GM12878 (cell line): ENCODE data around the gene NFATC1. TPM values are rescaled to one million over a fixed set of nuclear protein-coding genes. Genes with fewer than 3 reads are reported as not detected.

Experiments
- ATAC-seq: fragments of 200-7000 bp; cut with Tn5 transposase; 3 replicates; pipeline ENCODE4 v1.9.1; 2020; ENCODE audit warnings: mild to moderate bottlenecking, moderate library complexity
- BruUV-seq: library from RNA; stranded (reverse); fragments of 400-500 nt; replicated peaks from 2 replicates; lab custom pipeline; 2021; lab: Mats Ljungman, UMichigan
- CTCF ChIA-PET: fragments of 300-600 bp; sonication (Branson Sonifier 250); formaldehyde crosslinking; extraction: SDS; loops from one replicate; lab custom pipeline; 2021; ENCODE audit warnings: inconsistent platforms; lab: Yijun Ruan, JAX
- POLR2A ChIA-PET: fragments of 350-600 bp; formaldehyde crosslinking; extraction: SDS; loops from one replicate; lab custom pipeline; 2021; ENCODE audit warnings: inconsistent platforms; lab: Charles Lee
- RAD21 ChIA-PET: fragments of 300-600 bp; sonication (Branson Sonifier 250); formaldehyde crosslinking; loops from one replicate; lab custom pipeline; 2023; ENCODE audit warnings: antibody characterized with exemption; ENCODE audit not compliant: unreplicated experiment; lab: Charles Lee
- SMC1A ChIA-PET: fragments of 300-600 bp; sonication (Branson Sonifier 250); formaldehyde crosslinking; loops from one replicate; lab custom pipeline; 2023; ENCODE audit not compliant: unreplicated experiment, uncharacterized antibody; lab: Charles Lee
- DNase-seq: peaks from one replicate; pipeline ENCODE4 v3.0.0-alpha.2; 2011; ENCODE audit warnings: low read depth, low spot score
- FAIRE-seq: peaks from 3 replicates; lab custom pipeline; 2011; peaks lifted over from hg19 to GRCh38; lab: Jason Lieb, UNC
- H2AFZ ChIP-seq: 2 replicates; pipeline ENCODE4 v1.6.0; 2011; ENCODE audit warnings: low read depth, low read length, control low read depth; ENCODE audit not compliant: control insufficient read depth
- H3K27ac ChIP-seq: 2 replicates; pipeline ENCODE4 v1.5.1; 2011; ENCODE audit warnings: control low read depth; ENCODE audit not compliant: control insufficient read depth, insufficient read depth
- H3K27me3 ChIP-seq, 2 experiments: replicated peaks in 1 of 2; 2 replicates each; pipeline versions ENCODE4 v1.6.0 to v1.6.1; 2011; ENCODE audit warnings: low read length in 1 of 2; ENCODE audit not compliant: control insufficient read depth in 2 of 2, insufficient read depth in 2 of 2
- H3K36me3 ChIP-seq, 2 experiments: 2 replicates each; pipeline ENCODE4 v1.5.1; 2011; ENCODE audit warnings: low read length in 1 of 2; ENCODE audit not compliant: control insufficient read depth in 2 of 2, insufficient read depth in 2 of 2
- H3K4me1 ChIP-seq: 2 replicates; pipeline ENCODE4 v1.6.1; 2011; ENCODE audit warnings: mild to moderate bottlenecking, low read length, moderate library complexity, mixed read lengths; ENCODE audit not compliant: control insufficient read depth, insufficient read depth
- H3K4me2 ChIP-seq: 2 replicates; pipeline ENCODE4 v1.6.0; 2011; ENCODE audit warnings: control low read depth; ENCODE audit not compliant: control insufficient read depth, insufficient read depth
- H3K4me3 ChIP-seq: fragments of 200-600 bp; sonication (generic); 2 replicates; pipeline ENCODE4 v1.5.1; 2016
- H3K79me2 ChIP-seq: 2 replicates; pipeline ENCODE4 v1.6.0; 2011; ENCODE audit warnings: low read length; ENCODE audit not compliant: control insufficient read depth, insufficient read depth
- H3K9ac ChIP-seq: 2 replicates; pipeline ENCODE4 v1.8.0; 2011; ENCODE audit warnings: low read length, control low read depth, mixed read lengths; ENCODE audit not compliant: control insufficient read depth, insufficient read depth
- H3K9me3 ChIP-seq: replicated peaks from 3 replicates; pipeline ENCODE4 v1.5.1; 2011; ENCODE audit warnings: mild to moderate bottlenecking, low read length; ENCODE audit not compliant: control insufficient read depth, insufficient read depth
- H4K20me1 ChIP-seq: 2 replicates; pipeline ENCODE4 v1.6.0; 2011; ENCODE audit not compliant: control insufficient read depth, insufficient read depth
- ASH2L ChIP-seq: fragments of 300-600, 200-600 bp; sonication (generic); IDR thresholded peaks from 2 replicates; pipeline ENCODE4 v1.6.1; 2017; ENCODE audit warnings: low read depth, mild to moderate bottlenecking, borderline replicate concordance
- CREB1 ChIP-seq: IDR thresholded peaks from 2 replicates; pipeline ENCODE4 v1.6.1; 2012; ENCODE audit warnings: low read depth, mild to moderate bottlenecking, inconsistent platforms
- IRF4 ChIP-seq: IDR thresholded peaks from 2 replicates; pipeline ENCODE4 v1.6.1; 2011; ENCODE audit warnings: low read depth, low read length
- NR2F1 ChIP-seq: fragments of 450-650 bp; conservative IDR thresholded peaks from 2 replicates; pipeline ENCODE4 v1.6.1; 2017; ENCODE audit warnings: mild to moderate bottlenecking
- POU2F2 ChIP-seq: IDR thresholded peaks from 3 replicates; pipeline ENCODE4 v1.6.1; 2011; ENCODE audit warnings: low read depth, mild to moderate bottlenecking, low read length, borderline replicate concordance
- RAD51 ChIP-seq: fragments of 450-650 bp; IDR thresholded peaks from 2 replicates; pipeline ENCODE4 v1.6.1; 2016; ENCODE audit warnings: moderate library complexity, mild to moderate bottlenecking, inconsistent platforms
- RCOR1 ChIP-seq: conservative IDR thresholded peaks from 2 replicates; pipeline ENCODE4 v1.6.1; 2012; ENCODE audit warnings: low read depth, low read length, improper control_type of control experiment
- REST ChIP-seq: IDR thresholded peaks from 2 replicates; pipeline ENCODE4 v1.6.1; 2012; ENCODE audit warnings: mild to moderate bottlenecking, low read depth, low read length
- SMC3 ChIP-seq: IDR thresholded peaks from 2 replicates; pipeline ENCODE4 v1.6.1; 2011; ENCODE audit warnings: low read length, improper control_type of control experiment, borderline replicate concordance
- ZNF274 ChIP-seq: IDR thresholded peaks from one replicate; pipeline ENCODE4 v1.8.0; 2011; ENCODE audit not compliant: insufficient read length, insufficient read depth
- WGBS: methylation state at CpG from one replicate; pipeline ENCODE4 v1.1.6; 2016; ENCODE audit warnings: low lambda C conversion rate; ENCODE audit not compliant: insufficient replicate concordance, insufficient coverage; ENCODE audit errors: missing lambda C conversion rate; 5-methylcytosine and 5-hydroxymethylcytosine counted together
- in situ Hi-C: fragments of 300-500 bp; cut with MboI; formaldehyde crosslinking; loops from 9 replicates; pipeline ENCODE4 v1.14.3; 2018; ENCODE audit warnings: mixed read lengths
- intact Hi-C: fragments of 100-400 bp; cut with micrococcal nuclease; formaldehyde crosslinking; loops from one replicate; pipeline ENCODE4 v1.14.2; 2022; ENCODE audit not compliant: unreplicated experiment
- polyA plus RNA-seq, 11 experiments: library from polyadenylated mRNA; depleted of rRNA in 4 of 11; unstranded in 6 of 11; stranded (reverse) in 5 of 11; fragments of >200 nt; fragmentation: Nextera tagmentation in 4 of 11; fragmentation: Illumina TruSeq in 1 of 11; extraction: Ambion mirVana in 4 of 11; extraction: Trizol in 1 of 11; gene quantifications; 1 replicate in 1 of 11; 2 replicates in 10 of 11; pipeline versions ENCODE4 v1.2.1 to v1.2.3, GENCODE V29; 2011 to 2016; ENCODE audit warnings: inconsistent platforms in 2 of 11, missing spikeins in 2 of 11, low read depth in 1 of 11
- total RNA-seq, 4 experiments: library from RNA; depleted of rRNA in 3 of 4; stranded (reverse); fragments of >200 nt in 3 of 4; fragmentation: Illumina TruSeq in 1 of 4; extraction: Trizol in 1 of 4; gene quantifications; 2 replicates each; pipeline versions ENCODE4 v1.2.1 to v1.2.3, GENCODE V29; 2013 to 2021

The NFATC1 gene
- total and polyA plus RNA-seq, 10 of the 15 experiments (the other 5 are each of a cell fraction or from before 2014, with no cell fraction given), result 0.84 to 20.8 (median 5.1) TPM

- WGBS, result 97% methylated on average over 17 of the region's 18 CpGs
- ATAC-seq, result no peak
- ChIA-PET RAD21 (no interaction called here), CTCF (no interaction called here), POLR2A (no interaction called here), SMC1A (interaction anchor here (0.6 kb wide), 1 partner anchor 300 kb away, joined by 3 read pairs; no protein-coding TSS in a partner anchor)
- Histone ChIP-seq H3K79me2 (no peaks in the 10 kb centered on the region), H2AFZ (no peak overlapping the region), H3K4me1 (no peaks in the 10 kb centered on the region), H3K9me3 (no peaks in the 10 kb centered on the region), H3K27me3 (no peaks in the 10 kb centered on the region), H3K4me3 (no peak overlapping the region), H3K4me2 (no peak overlapping the region), H3K36me3 (no peaks in the 10 kb centered on the region; a peak in 2 of 4 replicates), H4K20me1 (no peaks in the 10 kb centered on the region), H3K27ac (no peak overlapping the region), H3K9ac (no peak overlapping the region)
- BruUV-seq, result no TSS peak
- FAIRE-seq, result no peak
- intact Hi-C loops, result no loop called here
- TF ChIP-seq REST (no peak), POU2F2 (no peak), NR2F1 (no peak), RAD51 (no peak), IRF4 (no peak), ASH2L (no peak), RCOR1 (no peak), CREB1 (no peak), ZNF274 (no peak), SMC3 (no peak)
- no peak for DNase-seq
- in situ Hi-C loops, result no loop called here
Observed at GRCh38 chr18:79367989-79368388, 27.7 kb upstream of the NFATC1 start.
